ENCODE data around the gene S100A9.
"Not testable (repeated sequence)": the region's sequence is repeated elsewhere in the genome, so short reads cannot be mapped to it uniquely, and the experiment has no call there.

Gene S100A9

DNA sequence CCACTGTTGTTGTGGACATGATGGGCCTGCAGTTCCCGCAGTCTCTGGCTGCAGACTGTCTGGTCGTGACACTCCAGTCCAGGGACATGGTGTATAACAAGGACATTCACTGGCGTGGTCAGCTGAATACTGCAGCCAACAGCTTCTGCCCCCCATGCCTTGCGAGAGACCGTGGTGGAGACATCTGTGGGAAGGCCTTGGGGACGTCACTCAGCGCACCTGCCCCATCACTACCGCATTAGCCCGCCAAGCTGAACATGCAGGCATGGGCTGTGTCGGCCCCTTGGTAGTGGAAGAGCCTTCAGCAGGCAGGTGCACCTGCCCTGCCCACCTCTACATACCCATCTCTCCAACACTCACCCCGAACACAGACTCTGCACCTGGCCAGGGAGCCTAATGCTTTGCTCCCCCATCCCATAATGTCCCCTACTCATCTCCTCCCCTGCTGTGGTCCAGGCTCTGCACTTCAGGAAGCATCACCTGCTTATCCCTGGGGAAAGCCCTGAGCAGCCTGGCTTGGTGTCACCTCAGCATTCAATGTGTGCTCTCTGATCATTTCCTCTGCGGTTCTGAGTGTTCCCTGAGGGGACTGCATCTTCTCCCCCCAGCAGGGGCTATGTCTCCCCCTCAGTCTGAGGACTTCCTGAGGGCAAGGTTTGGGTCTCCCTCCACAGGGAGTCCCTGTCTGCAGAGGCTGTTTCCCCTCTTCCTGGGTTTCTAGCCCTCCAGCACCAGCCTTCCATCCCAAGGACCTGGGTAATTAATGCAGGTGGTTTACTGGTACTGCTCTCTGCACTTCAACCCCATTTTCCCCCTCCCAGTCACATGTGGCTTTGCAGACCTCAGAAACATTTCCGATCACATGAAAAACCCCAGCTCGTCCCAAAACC lies 12.2 kb upstream of the S100A9 start:
- DNase-seq (ENCODE audit: low spot score) = no peak

DNA sequence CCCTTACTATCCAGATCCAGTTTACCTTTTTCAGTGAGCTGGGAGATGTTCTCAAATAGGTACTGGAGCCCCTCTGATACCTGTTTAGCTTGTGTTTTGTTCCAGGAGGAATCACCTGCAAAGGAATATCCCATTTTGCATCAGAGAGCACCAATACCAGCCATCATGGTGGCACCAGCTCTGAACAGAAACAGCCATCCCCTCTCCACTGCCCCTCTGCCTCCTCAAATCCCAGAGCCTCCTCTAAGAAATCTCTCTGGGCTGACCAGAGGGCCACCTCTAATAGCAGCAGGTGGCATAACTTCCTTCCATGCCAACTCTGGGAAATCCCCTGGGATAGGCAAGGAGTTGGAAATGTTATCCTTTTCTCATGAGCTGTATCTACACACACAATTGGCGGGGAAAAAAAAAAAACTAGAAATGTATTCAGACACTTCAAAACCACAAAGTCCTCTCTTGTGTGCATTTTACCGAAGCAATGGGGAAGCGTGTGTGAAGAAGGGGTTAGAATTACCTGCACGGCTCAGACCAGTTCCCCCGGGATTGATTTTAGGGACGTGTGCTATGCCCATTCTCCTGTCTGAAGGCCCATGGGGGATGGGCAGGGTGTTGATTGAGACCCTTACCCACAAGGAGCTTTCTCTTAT lies 11.5 kb upstream of the S100A9 start:
- DNase-seq (ENCODE audit: low spot score) = no peak

DNA sequence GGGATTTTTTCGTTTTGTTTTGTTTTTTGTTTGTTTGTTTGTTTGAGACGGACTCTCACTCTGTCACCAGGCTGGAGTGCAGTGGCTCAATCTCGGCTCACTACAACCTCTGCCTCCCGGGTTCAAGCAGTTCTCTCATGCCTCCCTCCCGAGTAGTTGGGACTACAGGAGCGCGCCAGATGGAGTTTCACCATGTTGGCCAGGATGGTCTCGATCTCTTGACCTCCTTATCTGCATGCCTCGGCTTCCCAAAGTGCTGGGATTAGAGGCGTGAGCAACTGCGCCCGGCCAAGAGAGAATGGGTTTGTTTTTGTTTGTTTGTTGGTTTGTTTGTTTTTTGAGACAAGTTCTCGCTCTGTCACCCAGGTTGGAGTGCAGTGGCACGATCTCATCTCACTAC lies 10.6 kb upstream of the S100A9 start:
- not testable (repeated sequence) for DNase-seq (ENCODE audit: low spot score)

DNA sequence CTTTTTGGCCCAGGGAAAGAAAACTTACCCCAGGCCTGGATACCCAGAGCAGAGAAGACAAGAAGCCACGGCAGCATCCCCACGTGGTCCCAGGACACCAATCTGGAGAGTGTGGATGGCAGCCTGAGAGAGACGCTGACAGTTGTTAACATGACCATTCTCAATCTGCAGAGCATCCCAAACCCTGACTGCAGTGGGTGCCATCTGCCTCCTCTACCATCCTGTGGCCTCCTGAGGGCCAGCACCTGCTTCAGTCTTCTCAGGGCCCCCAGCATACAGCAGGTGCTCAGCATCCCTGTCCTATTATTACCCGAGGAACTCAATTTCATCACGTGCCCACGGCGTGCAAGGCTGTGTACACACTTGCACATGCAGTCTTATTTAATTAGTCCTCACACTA lies 9.8 kb upstream of the S100A9 start:
- DNase-seq (ENCODE audit: low spot score) = no peak

DNA sequence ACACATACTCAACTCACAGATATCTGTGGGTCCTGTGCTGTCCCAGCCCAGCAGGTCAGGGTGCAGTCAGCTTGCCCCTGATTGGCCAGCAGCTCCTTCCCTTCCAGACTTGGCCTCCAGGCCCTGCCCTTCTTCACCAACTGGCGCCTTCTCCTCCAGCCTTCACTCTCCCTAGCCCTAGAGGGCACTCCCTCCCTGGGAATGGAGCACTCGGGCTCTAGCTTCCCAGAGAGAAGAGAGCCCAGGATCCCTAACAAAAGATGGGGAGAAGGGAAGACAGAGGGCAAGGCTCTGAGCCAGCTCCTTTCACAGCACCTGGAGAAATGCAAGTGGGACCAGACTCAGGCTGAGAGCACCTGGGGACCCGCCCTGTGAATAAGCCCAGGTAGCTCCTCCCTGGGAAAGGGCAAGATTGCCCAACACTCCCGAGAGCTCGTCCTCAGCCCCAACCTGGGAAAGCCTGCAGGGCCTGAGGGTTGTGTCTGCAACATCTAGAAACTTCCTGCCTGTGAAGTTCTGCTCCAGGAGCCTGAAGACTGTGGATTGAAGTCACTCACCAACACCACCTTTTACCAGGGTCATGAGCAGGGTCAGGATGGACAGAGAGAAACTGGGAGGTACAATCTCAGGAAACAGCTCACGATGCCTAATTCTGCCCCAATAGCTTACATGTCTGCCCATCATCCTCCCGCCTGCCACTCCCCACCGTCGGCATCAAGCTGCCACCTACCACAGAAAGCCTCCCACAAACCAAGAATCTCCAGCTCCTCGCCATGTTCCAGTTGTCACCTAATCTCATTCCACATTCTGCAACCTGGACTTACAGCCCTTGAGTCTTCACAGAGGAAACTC lies 8.9 kb upstream of the S100A9 start, which contains the start of gene PGLYRP4:
TSS of gene PGLYRP4 (minus strand) at position 331 of the 852 bp plus-strand sequence. CDS start 909 bp downstream, outside the sequence.
- no peak for DNase-seq (ENCODE audit: low spot score)

DNA sequence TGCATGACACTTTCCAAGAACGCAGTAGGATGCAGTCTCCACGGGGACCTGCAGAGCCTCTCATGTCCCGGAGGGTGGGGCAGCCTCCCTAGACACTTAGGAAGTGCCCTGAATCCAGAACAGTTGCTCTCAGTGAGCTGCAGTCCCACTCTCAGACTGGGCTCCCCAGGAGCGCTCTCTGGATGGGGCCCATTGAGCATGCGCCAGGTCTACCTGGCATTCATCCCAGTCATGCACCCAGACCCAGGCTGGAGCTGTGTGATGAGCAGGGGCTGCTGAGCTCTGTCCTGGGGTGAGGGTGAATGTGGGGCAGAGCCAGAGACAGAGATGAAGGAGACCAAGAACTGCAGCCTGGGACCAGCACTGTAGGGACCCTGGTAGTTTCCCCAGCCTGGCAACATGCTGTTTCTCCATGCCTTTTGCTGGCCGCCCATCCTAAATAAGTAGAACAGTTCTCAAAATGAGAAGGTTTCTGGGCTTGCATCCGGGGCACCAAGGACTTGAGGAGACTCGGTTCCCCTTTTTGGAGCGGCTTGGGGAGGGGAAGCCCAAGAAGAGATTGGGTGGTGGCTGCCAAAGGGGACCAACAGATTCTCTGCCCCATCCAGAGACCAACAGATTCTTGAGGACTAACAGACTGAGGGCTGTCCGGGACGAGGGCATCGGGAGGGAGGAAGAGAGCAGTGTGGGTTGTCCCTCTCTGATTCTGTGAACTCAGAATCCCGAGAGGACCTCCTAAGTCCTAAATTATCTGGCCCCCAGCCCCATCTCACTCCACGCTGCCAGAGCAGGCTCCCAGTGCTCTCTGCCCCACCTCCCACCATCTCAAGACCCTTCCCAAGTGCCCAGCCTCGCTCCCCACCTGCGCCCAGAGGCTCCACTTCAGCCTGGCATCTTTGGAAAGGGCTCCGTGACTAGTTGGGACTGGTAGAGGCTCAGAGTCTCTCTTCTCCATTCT lies 8.0 kb upstream of the S100A9 start:
- no peak for DNase-seq (ENCODE audit: low spot score)

DNA sequence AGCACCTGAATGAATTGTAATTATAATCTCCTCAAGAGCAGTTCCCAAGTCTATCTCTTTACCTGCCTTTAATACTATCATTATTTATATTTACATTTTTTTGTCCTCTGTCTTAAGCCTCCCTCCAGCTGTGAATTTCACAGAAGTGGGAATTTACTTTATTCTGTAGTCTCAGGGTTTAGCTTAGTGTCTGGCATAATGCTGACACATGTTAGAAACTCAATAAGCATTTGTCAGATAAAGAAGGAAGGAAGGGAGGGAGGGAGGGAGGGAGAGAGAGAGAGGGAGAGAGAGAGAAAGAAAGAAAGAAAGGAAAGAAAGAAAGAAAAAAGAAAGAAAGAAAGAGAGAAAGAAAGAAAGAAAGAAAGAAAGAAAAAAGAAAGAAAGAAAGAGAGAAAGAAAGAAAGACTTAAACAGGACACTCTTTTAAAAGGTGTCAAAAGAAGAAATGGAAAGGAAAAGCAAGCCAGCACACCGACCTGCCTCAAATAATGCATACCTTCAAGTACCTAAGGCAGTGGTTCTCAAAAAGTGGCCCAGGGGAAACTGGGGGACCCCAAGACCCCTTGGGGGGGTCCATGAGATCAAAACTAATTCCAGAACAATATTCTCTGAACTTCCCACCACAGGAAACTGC lies 7.2 kb upstream of the S100A9 start:
- DNase-seq (ENCODE audit: low spot score) = no peak

DNA sequence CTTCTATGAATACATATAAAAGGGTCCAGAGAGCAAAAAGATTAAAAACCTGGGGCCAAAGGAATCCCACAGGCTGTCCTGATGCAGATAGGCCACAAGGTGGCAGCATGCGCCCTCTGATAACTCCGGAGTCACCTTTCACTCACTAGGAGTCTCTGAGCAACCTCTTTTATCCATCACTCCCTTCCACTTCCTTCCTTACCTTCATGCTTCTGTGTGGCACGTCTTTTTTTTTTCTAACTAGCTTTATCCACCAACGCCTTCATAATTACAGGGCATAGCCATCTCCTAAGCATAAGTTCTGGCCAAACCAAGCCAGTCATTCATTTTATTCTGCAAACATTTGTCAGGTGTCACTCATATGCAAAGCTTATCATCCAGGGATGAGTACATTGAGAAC lies 5.1 kb upstream of the S100A9 start:
- peak; percentile 57 for DNase-seq (ENCODE audit: low spot score)

DNA sequence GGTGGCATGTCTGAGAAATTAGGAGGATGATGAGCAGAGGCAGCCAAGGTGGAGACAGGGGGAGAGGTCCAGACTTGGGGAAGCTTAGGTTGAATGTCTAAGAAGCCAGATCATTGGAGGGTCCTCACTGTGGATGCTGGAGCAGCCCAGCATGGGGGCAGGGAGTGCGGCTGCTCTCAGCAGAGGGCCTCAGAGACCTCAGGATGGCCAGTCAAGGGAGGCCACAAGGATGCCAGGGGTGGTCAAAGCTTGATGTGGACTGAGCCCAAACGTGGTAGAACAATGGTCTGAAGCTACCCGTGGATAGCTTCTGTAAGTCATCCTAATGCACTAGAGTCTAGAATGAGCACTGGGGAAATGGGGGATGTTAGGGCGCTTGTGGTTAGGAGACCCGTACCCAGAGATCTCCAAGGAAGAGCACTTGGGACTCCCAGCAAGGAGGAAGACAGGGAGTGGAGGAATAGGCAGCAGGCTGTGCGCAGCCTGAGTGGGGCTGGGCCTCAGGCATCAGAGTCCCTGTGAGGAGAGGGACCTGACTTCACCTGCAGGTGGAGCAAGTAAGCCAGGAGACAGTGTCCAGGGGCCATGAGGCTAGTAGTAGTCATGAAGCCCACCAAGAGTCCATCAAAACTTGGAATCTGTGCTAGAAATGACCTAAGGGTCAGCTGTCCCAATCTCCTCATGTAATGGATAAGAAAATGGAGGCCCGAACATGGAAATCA lies 4.3 kb upstream of the S100A9 start:
- DNase-seq (ENCODE audit: low spot score) = no peak

DNA sequence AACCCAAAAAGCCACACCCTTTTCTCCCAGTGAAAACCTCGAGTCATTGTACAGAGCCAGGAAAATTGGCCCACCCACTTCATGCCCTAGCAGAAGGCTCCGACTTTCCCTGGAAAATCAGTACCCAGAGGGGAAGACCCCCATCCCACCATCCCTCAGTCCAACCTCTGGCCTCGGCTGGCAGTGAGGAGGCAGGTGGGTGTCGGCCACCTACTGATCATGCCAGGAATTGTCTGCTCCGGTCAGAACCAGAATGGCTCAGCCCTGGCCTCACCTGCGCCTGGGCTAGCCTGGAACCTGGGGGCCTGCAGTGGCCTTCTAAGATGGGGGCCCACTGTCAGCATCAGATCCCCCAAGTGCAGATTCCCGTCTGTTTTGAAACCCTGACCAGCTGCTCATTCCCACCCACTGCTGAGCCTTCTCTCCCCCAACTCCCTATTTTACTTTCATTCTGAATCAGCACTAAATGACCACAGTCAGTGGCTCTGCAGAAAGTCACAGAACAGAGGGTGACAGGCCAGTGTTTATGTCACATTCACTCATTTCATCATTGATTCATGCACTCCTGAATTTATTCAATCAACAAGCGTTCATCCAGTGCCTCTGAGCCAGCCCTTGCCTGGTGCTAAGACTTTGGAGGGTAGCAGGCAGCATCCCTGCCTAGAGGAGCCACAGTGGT lies 3.0 kb upstream of the S100A9 start:
- DNase-seq (ENCODE audit: low spot score) = no peak

DNA sequence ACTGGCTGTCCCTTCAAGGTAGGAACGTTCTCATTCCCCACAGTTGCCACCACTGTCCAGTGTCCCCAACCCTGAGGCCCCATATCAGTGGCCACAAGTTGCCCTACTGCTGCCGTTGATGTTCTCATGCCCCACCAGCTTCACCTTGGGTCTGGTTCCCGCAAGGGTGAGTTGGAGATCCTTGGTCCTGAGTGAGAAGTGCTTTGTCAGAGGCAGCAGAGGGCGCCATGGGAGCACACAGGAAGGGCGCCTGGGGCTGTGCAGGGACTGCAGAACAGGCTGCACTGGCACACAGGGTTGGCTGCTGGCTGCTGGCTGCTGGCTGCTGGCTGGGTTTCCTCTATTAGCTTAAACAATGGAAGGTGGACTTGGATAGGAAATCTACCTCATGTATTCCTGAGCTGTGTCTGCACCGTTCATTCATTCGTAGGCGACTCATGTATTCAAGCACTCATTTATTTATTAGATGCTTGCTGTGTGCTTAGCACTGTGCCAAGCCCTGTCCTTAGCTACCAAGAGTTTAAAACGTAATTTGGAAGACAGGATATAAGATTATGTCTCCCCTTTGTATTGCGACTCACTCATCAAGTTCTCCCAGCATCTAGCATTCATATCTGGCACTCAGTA lies 2.1 kb upstream of the S100A9 start:
- peak; percentile 28 for DNase-seq (ENCODE audit: low spot score)

DNA sequence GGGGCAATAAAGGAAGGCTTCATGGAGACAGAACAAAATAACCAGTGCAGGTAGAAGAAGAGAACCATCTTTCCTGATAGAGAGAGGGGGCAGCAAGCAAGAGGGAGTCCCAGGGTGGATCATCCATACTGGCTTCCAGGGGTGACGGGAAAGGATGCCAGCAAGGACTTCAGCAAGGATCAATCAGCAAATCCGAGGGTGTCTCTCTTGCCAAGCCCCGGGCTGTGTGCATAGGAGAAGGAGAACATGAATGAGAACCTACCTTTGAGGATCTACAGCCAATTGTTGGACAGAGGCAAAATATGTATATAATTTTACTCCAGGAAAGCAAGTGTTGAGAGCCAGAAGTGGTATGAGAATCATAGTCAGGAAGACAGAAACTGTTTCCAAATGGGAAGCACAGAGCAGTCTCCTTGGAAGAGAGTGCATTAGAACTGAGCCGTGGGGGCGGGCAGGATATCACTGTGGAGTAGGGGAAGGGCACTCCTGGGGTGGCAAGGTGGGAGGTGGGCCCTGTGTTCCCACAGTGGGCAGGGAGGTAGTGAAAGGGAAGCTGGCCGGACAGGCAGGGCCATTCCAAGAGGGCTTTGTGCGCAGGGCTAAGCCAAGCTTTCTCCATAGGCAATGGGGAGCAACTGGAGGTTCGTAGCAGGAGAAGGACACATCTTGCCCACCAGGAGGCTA lies 1.1 kb upstream of the S100A9 start:
- DNase-seq (ENCODE audit: low spot score) = no peak

DNA sequence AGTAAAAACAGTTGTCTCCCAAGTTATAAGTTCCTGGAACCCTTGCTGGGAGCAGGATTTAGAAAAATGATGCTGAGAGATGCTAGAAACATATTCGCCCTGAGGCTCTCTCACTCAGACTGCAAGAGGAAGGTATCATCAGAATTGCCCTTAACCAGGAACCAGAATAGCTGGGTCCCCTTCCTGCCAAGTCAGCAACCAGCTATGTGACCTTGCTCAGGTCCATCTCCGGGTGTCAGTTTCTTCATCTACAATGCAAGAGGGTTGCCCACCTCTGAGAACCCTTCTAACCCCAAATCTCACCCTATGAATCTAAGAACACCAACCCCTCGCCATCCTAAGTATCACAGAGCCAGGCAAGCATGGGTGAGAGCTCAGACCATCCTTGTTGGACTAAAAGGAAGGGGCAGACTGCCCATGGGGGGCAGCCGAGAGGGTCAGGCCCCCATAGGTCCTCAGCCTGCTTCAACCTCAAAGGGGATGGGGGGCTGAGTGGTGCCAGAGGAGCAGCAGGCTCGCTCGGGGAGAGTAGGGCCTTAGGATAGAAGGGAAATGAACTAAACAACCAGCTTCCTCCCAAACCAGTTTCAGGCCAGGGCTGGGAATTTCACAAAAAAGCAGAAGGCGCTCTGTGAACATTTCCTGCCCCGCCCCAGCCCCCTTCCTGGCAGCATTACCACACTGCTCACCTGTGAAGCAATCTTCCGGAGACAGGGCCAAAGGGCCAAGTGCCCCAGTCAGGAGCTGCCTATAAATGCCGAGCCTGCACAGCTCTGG lies 390 bp upstream of the S100A9 start:
- DNase-seq (ENCODE audit: low spot score) = no peak

DNA sequence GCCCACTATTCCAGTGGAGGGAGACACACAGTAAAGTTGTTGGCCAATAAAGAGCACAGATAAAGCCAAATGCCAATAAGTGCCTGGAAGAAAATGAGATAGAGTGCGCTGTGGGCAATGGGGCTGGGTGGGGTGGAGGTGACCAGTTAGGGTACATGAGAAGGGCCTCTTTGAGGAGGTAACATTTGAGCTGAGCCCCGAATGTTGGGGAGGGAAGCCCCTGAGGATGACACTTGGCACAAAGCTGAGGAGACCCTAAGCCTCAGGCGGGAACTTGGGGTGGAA lies 979 bp downstream of the S100A9 start:
- no peak for DNase-seq (ENCODE audit: low spot score)

DNA sequence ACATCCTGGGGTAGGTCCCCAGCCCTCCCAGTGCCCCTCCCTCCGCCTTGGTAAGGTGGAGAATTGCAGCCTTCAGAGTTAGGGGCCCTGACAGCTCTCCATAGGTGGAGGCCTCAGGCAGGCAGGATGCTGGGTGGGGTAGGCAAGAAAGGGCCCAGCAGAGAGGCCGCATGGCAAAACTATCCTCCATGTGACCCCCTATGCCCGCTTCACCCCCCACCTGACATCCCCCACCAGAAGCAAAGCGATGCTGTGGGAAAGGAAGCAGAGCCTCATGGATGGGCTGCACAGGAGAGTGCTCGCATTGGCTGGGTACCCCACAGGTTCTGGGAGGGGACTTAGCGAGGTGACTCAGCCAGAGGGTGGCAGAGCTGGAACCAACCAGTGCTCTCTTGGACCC lies 1.6 kb downstream of the S100A9 start:
- no peak for DNase-seq (ENCODE audit: low spot score)

DNA sequence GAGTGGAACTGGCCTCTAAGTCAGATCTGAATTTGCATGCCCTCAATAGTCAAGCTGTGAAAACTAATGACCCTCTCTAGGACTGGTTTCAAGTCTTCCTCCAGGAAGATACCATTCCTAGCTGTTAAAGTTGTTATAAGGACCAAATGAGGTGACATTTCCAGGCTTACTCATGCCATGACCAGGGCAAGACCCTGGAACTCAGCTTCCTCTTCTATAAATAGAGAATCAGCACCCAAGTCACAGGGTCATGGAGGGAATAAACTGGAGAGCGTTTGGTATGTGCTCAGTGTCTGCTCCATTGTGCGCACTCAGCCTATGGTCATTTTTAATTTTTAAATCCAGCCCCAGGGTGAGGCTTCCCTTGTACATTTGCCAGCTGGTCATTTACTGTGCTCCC lies 2.5 kb downstream of the S100A9 start:
- no peak for DNase-seq (ENCODE audit: low spot score)

DNA sequence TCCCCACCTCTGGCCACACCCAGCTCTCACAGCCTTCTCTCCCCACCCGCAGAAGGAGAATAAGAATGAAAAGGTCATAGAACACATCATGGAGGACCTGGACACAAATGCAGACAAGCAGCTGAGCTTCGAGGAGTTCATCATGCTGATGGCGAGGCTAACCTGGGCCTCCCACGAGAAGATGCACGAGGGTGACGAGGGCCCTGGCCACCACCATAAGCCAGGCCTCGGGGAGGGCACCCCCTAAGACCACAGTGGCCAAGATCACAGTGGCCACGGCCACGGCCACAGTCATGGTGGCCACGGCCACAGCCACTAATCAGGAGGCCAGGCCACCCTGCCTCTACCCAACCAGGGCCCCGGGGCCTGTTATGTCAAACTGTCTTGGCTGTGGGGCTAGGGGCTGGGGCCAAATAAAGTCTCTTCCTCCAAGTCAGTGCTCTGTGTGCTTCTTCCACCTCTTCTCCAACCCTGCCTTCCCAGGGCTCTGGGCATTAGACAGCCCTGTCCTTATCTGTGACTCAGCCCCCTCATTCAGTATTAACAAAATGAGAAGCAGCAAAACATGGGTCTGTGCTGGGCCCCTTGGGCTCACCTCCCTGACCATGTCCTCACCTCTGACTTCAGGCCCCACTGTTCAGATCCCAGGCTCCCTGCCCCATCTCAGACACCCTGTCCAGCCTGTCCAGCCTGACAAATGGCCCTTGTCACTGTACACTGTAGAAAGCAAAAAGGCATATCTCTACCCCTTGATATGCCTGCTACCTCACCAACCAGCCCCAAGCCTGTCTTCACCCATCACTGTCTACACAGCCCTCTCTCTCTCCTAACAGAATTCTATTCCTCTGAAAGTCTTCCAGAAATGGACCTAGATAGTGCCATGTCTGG lies 3.2 kb downstream of the S100A9 start:
- no peak for DNase-seq (ENCODE audit: low spot score)

All from CD4-positive, alpha-beta T cell treated with Interleukin-15 for 4 hours (primary cell).